Breast epithelium (tissue), 4 donors: ENCODE data around the gene MACROD2. TPM values are rescaled to one million over a fixed set of nuclear protein-coding genes. Genes with fewer than 3 reads are reported as not detected.

Experiments
- DNase-seq, 2 donors: peaks; one replicate each; pipeline ENCODE4 v3.0.0-alpha.2; 2019; ENCODE audit warnings: low spot score in 2 of 2
- H3K27ac ChIP-seq, 2 donors: fragments of 200-600 bp; sonication (generic) in 1 of 2; one replicate each; pipeline ENCODE4 v1.5.1; 2016 to 2019; ENCODE audit warnings: mild to moderate bottlenecking in 1 of 2
- H3K27me3 ChIP-seq, 2 donors: fragments of 200-600 bp; sonication (generic) in 1 of 2; one replicate each; pipeline versions ENCODE4 v1.5.1 to v1.6.0; 2017 to 2019; ENCODE audit warnings: control low read depth in 1 of 2, mild to moderate bottlenecking in 1 of 2
- H3K36me3 ChIP-seq: fragments of 200-600 bp; one replicate; pipeline ENCODE4 v1.5.1; 2019
- H3K4me1 ChIP-seq, 2 donors: fragments of 200-600 bp; sonication (generic); one replicate each; pipeline ENCODE4 v1.5.1; 2016 to 2019; ENCODE audit warnings: control low read depth in 1 of 2
- H3K4me3 ChIP-seq, 3 donors: fragments of 200-600 bp; sonication (generic); 1 replicate in 2 of 3; 2 replicates in 1 of 3; pipeline ENCODE4 v1.5.1; 2016 to 2019; ENCODE audit warnings: mild to moderate bottlenecking in 3 of 3, moderate library complexity in 2 of 3
- H3K9me3 ChIP-seq, 2 donors: fragments of 200-600 bp; sonication (generic) in 1 of 2; one replicate each; pipeline ENCODE4 v1.5.1; 2016 to 2019; ENCODE audit warnings: control low read depth in 1 of 2
- POLR2A ChIP-seq: fragments of 450-650 bp; IDR thresholded peaks from one replicate; pipeline ENCODE4 v1.6.1; 2016; ENCODE audit warnings: antibody characterized with exemption, mild to moderate bottlenecking, moderate library complexity
- POLR2AphosphoS5 ChIP-seq, 3 donors: sonication (generic); formaldehyde crosslinking; IDR thresholded peaks; one replicate each; pipeline ENCODE4 v1.6.1; 2017; ENCODE audit warnings: antibody characterized with exemption in 3 of 3
- intact Hi-C: fragments of 100-400 bp; cut with DNase I; formaldehyde crosslinking; loops from one replicate; pipeline ENCODE4 v1.15.1; 2023; ENCODE audit warnings: low total_unique reads
- total RNA-seq, 3 donors: library from RNA; depleted of rRNA; stranded (reverse); fragments of >200 nt; gene quantifications; one replicate each; pipeline ENCODE4 v1.1.0, GENCODE V29; 2016
- TF ChIP-seq, protein P1 (sequence below), 3 donors: fragments of 450-650 bp; IDR thresholded peaks; one replicate each; pipeline ENCODE4 v1.5.1; 2016 to 2017; ENCODE audit warnings: antibody characterized with exemption in 3 of 3, mild to moderate bottlenecking in 3 of 3, moderate library complexity in 3 of 3

Gene MACROD2
- total RNA-seq, 3 donors from 2014 or later, result 6.7 to 26.8 (median 8.8) TPM

- TF ChIP-seq, protein P1, sequence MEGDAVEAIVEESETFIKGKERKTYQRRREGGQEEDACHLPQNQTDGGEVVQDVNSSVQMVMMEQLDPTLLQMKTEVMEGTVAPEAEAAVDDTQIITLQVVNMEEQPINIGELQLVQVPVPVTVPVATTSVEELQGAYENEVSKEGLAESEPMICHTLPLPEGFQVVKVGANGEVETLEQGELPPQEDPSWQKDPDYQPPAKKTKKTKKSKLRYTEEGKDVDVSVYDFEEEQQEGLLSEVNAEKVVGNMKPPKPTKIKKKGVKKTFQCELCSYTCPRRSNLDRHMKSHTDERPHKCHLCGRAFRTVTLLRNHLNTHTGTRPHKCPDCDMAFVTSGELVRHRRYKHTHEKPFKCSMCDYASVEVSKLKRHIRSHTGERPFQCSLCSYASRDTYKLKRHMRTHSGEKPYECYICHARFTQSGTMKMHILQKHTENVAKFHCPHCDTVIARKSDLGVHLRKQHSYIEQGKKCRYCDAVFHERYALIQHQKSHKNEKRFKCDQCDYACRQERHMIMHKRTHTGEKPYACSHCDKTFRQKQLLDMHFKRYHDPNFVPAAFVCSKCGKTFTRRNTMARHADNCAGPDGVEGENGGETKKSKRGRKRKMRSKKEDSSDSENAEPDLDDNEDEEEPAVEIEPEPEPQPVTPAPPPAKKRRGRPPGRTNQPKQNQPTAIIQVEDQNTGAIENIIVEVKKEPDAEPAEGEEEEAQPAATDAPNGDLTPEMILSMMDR (IDR thresholded peaks at IDR 0.05), result no peak
- no peak for TF ChIP-seq POLR2AphosphoS5 (IDR thresholded peaks at IDR 0.05)
- TF ChIP-seq POLR2A, result no peak
- intact Hi-C loops, result no loop called here
- no peaks in the 10 kb centered on the region for H3K4me1 ChIP-seq
- H3K27me3 ChIP-seq, result no peaks in the 10 kb centered on the region
- no peak for DNase-seq
- no peak overlapping the region for H3K4me3 ChIP-seq
- H3K27ac ChIP-seq, result no peak overlapping the region
- H3K9me3 ChIP-seq, result no peaks in the 10 kb centered on the region
- no peaks in the 10 kb centered on the region for H3K36me3 ChIP-seq
Measured at GRCh38 chr20:14778096-14778495, 782.8 kb downstream of the MACROD2 start.

- intact Hi-C loops, result no loop called here
- TF ChIP-seq POLR2A (no peak), POLR2AphosphoS5 (IDR thresholded peaks at IDR 0.05) (no peak)
- TF ChIP-seq, protein P1 (IDR thresholded peaks at IDR 0.05), result no peak
Measured at GRCh38 chr20:14778875-14779274, 783.6 kb downstream of the MACROD2 start.

DNA sequence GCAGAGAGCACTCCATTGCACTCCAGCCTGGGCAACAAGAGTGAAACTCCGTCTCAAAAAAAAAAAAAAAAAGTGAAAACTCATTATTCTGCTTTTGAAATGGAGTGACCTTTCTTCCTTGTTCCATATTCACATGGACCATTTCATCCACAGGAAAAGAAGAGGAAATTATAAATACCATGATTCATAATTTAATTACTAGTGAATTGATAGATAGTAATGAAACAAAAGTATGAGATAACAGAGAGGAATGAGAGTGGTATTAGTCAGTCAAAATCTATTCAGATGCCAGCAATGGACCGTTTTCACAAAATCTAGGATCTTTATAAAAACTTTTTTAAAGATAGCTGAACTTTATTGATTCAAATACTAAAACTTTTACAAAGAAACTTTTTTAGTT lies 785.2 kb downstream of the MACROD2 start:
- intact Hi-C loops, result no loop called here

More at GRCh38 chr20:14778875-14779274, 783.6 kb downstream of the MACROD2 start:
- Histone ChIP-seq H3K9me3 (no peaks in the 10 kb centered on the region), H3K27me3 (no peaks in the 10 kb centered on the region), H3K36me3 (no peaks in the 10 kb centered on the region), H3K27ac (no peak overlapping the region), H3K4me1 (no peaks in the 10 kb centered on the region), H3K4me3 (no peak overlapping the region)
- no peak for DNase-seq

DNA sequence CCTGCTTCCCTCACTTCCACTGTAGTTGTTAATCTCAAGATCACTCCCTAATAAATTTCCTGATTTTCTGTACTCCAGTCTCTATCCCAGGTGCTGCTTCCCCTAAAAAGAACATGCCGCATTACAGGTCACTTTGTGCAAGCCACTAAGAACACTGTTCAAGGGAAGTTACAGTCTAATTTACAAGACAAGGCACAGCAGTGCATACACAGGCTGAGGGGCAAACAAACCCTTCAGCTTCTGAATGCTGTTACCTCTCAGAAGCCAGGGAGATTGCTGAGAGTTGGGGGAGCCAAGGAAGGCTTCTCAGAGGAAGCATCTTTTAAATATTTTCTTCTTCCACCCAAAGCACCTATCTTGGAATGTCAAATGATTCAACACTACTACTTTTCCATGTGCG lies 787.4 kb downstream of the MACROD2 start:
- DNase-seq, result no peak
- Histone ChIP-seq H3K4me3 (no peak overlapping the region), H3K27ac (no peak overlapping the region), H3K4me1 (no peaks in the 10 kb centered on the region), H3K27me3 (no peaks in the 10 kb centered on the region), H3K36me3 (no peaks in the 10 kb centered on the region), H3K9me3 (no peaks in the 10 kb centered on the region)
- intact Hi-C loops, result no loop called here
- no peak for TF ChIP-seq POLR2AphosphoS5 (IDR thresholded peaks at IDR 0.05)
- TF ChIP-seq POLR2A, result no peak
- TF ChIP-seq, protein P1 (IDR thresholded peaks at IDR 0.05), result no peak

More for the DNA sequence above, 785.2 kb downstream of the MACROD2 start:
- Histone ChIP-seq H3K4me3 (no peak overlapping the region), H3K27me3 (no peaks in the 10 kb centered on the region), H3K9me3 (no peaks in the 10 kb centered on the region), H3K4me1 (no peaks in the 10 kb centered on the region), H3K36me3 (no peaks in the 10 kb centered on the region), H3K27ac (no peak overlapping the region)
- TF ChIP-seq POLR2AphosphoS5 (IDR thresholded peaks at IDR 0.05) (no peak), POLR2A (no peak)
- TF ChIP-seq, protein P1 (IDR thresholded peaks at IDR 0.05), result no peak
- no peak for DNase-seq

DNA sequence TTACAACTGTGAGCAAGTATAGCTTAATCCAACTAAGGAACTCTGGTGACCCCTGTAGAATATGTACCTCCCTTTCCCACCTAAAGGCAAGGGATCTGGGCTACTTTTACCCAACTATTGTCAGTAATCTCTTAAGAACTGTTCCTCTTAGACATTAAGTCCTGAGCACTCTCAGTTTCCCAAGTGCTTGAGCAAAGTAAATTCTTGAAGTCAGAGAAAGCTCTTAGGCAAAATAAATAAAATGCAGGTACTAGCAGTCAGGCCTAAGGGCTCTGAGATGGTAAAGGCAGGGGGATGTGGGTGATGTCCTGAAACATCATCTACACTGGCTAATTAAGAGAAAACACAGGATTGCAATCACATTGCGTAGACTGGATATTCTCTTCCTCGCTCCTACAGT lies 788.5 kb downstream of the MACROD2 start:
- H3K27me3 ChIP-seq, result no peaks in the 10 kb centered on the region
- no peaks in the 10 kb centered on the region for H3K9me3 ChIP-seq
- intact Hi-C loops, result no loop called here
- TF ChIP-seq POLR2AphosphoS5 (IDR thresholded peaks at IDR 0.05) (no peak), POLR2A (no peak)
- TF ChIP-seq, protein P1 (IDR thresholded peaks at IDR 0.05), result no peak
- H3K36me3 ChIP-seq, result no peaks in the 10 kb centered on the region
- no peak overlapping the region for H3K4me3 ChIP-seq
- no peak overlapping the region for H3K27ac ChIP-seq
- no peak for DNase-seq
- no peaks in the 10 kb centered on the region for H3K4me1 ChIP-seq
